HepG2 (cell line): ENCODE data around the gene XXYLT1. TPM values are rescaled to one million over a fixed set of nuclear protein-coding genes. Genes with fewer than 3 reads are reported as not detected.
A peak's percentile ranks its signal among the peaks of the same experiment; 100 is the strongest.

Source experiments
- ATAC-seq: fragments of 200-7000 bp; cut with Tn5 transposase; 3 replicates; pipeline ENCODE4 v1.9.1; 2020; ENCODE audit warnings: mild to moderate bottlenecking, moderate library complexity
- BruUV-seq: library from RNA; stranded (reverse); fragments of 400-500 nt; replicated peaks from 2 replicates; lab custom pipeline; 2021; lab: Mats Ljungman, UMichigan
- CTCF ChIA-PET: fragments of 300-600 bp; formaldehyde crosslinking; extraction: SDS; loops from one replicate; lab custom pipeline; 2021; ENCODE audit warnings: low total read pairs, inconsistent platforms, low intra/inter-chr PET ratio; lab: Yijun Ruan, JAX
- POLR2A ChIA-PET: fragments of 350-600 bp; sonication (Branson Sonifier 250); formaldehyde crosslinking; loops from one replicate; lab custom pipeline; 2020; ENCODE audit warnings: antibody characterized with exemption, inconsistent platforms; lab: Yijun Ruan, JAX
- DNase-seq: peaks from one replicate; pipeline ENCODE4 v3.0.0-alpha.2; 2015; ENCODE audit warnings: low spot score
- FAIRE-seq: peaks from 3 replicates; lab custom pipeline; 2011; peaks lifted over from hg19 to GRCh38; lab: Jason Lieb, UNC
- H2AFZ ChIP-seq: one replicate; pipeline ENCODE4 v1.6.1; 2011; ENCODE audit warnings: low read length, inconsistent platforms
- H3K27ac ChIP-seq: fragments of 300-600 bp; 3 replicates; pipeline ENCODE4 v1.8.0; 2011; ENCODE audit warnings: mixed run types, mild to moderate bottlenecking, mixed read lengths, low read length, inconsistent platforms; ENCODE audit not compliant: insufficient read depth; ENCODE audit errors: extremely low read length
- H3K27me3 ChIP-seq, 2 experiments: fragments of 200-600 bp in 1 of 2; 2 replicates in 1 of 2; 3 replicates in 1 of 2; pipeline versions ENCODE4 v1.6.0 to v1.8.0; 2011; ENCODE audit warnings: low read length in 2 of 2, mild to moderate bottlenecking in 2 of 2, moderate library complexity in 2 of 2, inconsistent platforms in 1 of 2; ENCODE audit not compliant: insufficient read depth in 2 of 2, control insufficient read depth in 1 of 2
- H3K36me3 ChIP-seq, 2 experiments: fragments of 200-600 bp in 1 of 2; replicated peaks in 1 of 2; 2 replicates in 1 of 2; 3 replicates in 1 of 2; pipeline versions ENCODE4 v1.5.1 to v1.8.0; 2011; ENCODE audit warnings: low read length in 2 of 2, inconsistent platforms in 1 of 2; ENCODE audit not compliant: insufficient read depth in 2 of 2, control insufficient read depth in 1 of 2
- H3K4me1 ChIP-seq: 2 replicates; pipeline ENCODE4 v1.5.1; 2012; ENCODE audit warnings: low read length, inconsistent platforms; ENCODE audit not compliant: insufficient read depth
- H3K4me2 ChIP-seq: 2 replicates; pipeline ENCODE4 v1.6.0; 2011; ENCODE audit warnings: low read depth, low read length, inconsistent platforms
- H3K4me3 ChIP-seq, 3 experiments: fragments of 200-600 bp in 1 of 3; sonication (generic), shearing (Covaris generic) in 1 of 3; replicated peaks in 1 of 3; 2 replicates each; pipeline ENCODE4 v1.5.1; 2011 to 2016; ENCODE audit warnings: low read length in 3 of 3, inconsistent platforms in 2 of 3, low read depth in 2 of 3, mild to moderate bottlenecking in 2 of 3, control low read depth in 1 of 3, mixed read lengths in 1 of 3; ENCODE audit not compliant: insufficient read depth in 1 of 3
- H3K79me2 ChIP-seq: one replicate; pipeline ENCODE4 v1.6.1; 2011; ENCODE audit warnings: low read length, inconsistent platforms; ENCODE audit not compliant: insufficient read depth
- H3K9ac ChIP-seq: 2 replicates; pipeline ENCODE4 v1.6.0; 2011; ENCODE audit warnings: mild to moderate bottlenecking, low read depth, low read length, inconsistent platforms; ENCODE audit not compliant: insufficient read depth
- H3K9me3 ChIP-seq: 2 replicates; pipeline ENCODE4 v1.5.1; 2012; ENCODE audit warnings: mild to moderate bottlenecking, low read length
- H4K20me1 ChIP-seq: 2 replicates; pipeline ENCODE4 v1.6.0; 2011; ENCODE audit warnings: inconsistent platforms, mild to moderate bottlenecking, low read length, moderate library complexity; ENCODE audit not compliant: insufficient read depth
- ASH2L ChIP-seq: fragments of 300-600, 200-600 bp; sonication (generic); IDR thresholded peaks from 2 replicates; pipeline ENCODE4 v1.7.0; 2017; ENCODE audit warnings: low read depth, mild to moderate bottlenecking, moderate library complexity, mixed read lengths, low read length; ENCODE audit not compliant: insufficient read length
- DNMT3B ChIP-seq: conservative IDR thresholded peaks from 2 replicates; pipeline ENCODE4 v1.6.1; 2016; ENCODE audit warnings: missing biosample characterization, control low read depth
- ELF4 ChIP-seq: sonication (generic); formaldehyde crosslinking; IDR thresholded peaks from 2 replicates; pipeline ENCODE4 v1.5.0; 2020; ENCODE audit warnings: missing genetic modification reagents, mild to moderate bottlenecking, moderate library complexity, borderline replicate concordance
- KDM5B ChIP-seq: sonication (generic); formaldehyde crosslinking; IDR thresholded peaks from 2 replicates; pipeline ENCODE4 v1.4.0; 2020; ENCODE audit warnings: missing genetic modification reagents, mild to moderate bottlenecking, borderline replicate concordance
- NFKB2 ChIP-seq: sonication (generic); formaldehyde crosslinking; IDR thresholded peaks from 2 replicates; pipeline ENCODE4 v1.4.0; 2020; ENCODE audit warnings: missing genetic modification reagents, borderline replicate concordance
- POLR2A ChIP-seq, 2 experiments: IDR thresholded peaks; 2 replicates each; pipeline ENCODE4 v1.6.1; 2011; ENCODE audit warnings: low read depth in 2 of 2, low read length in 2 of 2, mild to moderate bottlenecking in 1 of 2, moderate library complexity in 1 of 2; ENCODE audit not compliant: insufficient read depth in 1 of 2
- RBFOX2 ChIP-seq: fragments of 200-400 bp; formaldehyde crosslinking; IDR thresholded peaks from 2 replicates; pipeline ENCODE4 v1.6.1; 2017; ENCODE audit warnings: low read depth, mild to moderate bottlenecking, low read length
- U2AF1 ChIP-seq: fragments of 200-400 bp; formaldehyde crosslinking; optimal IDR thresholded peaks from 2 replicates; pipeline ENCODE3; 2017; ENCODE audit warnings: mild to moderate bottlenecking, low read depth, low read length
- ZC3H4 ChIP-seq: sonication (generic); formaldehyde crosslinking; IDR thresholded peaks from 2 replicates; pipeline ENCODE4 v1.4.0; 2020; ENCODE audit warnings: missing genetic modification reagents, borderline replicate concordance
- ZFY ChIP-seq: sonication (generic); formaldehyde crosslinking; IDR thresholded peaks from 2 replicates; pipeline ENCODE4 v1.4.0; 2020; ENCODE audit warnings: missing genetic modification reagents
- ZNF138 ChIP-seq: sonication (generic); formaldehyde crosslinking; IDR thresholded peaks from 2 replicates; pipeline ENCODE4 v1.5.0; 2020; ENCODE audit warnings: mild to moderate bottlenecking, low read depth, missing genetic modification reagents
- ZNF230 ChIP-seq: sonication (generic); formaldehyde crosslinking; IDR thresholded peaks from 2 replicates; pipeline ENCODE4 v1.4.0; 2020; ENCODE audit warnings: mild to moderate bottlenecking, missing genetic modification reagents
- ZNF280B ChIP-seq: sonication (generic); formaldehyde crosslinking; IDR thresholded peaks from 2 replicates; pipeline ENCODE4 v1.5.0; 2020; ENCODE audit warnings: missing genetic modification reagents, mild to moderate bottlenecking, borderline replicate concordance
- ZNF430 ChIP-seq: sonication (generic); formaldehyde crosslinking; IDR thresholded peaks from 2 replicates; pipeline ENCODE4 v1.9.0; 2021; ENCODE audit warnings: mild to moderate bottlenecking, missing genetic modification reagents
- ZNF501 ChIP-seq: sonication (generic); formaldehyde crosslinking; IDR thresholded peaks from 2 replicates; pipeline ENCODE4 v1.5.1; 2020; ENCODE audit warnings: mild to moderate bottlenecking, moderate library complexity, missing genetic modification reagents
- ZNF687 ChIP-seq: sonication (generic); formaldehyde crosslinking; IDR thresholded peaks from 2 replicates; pipeline ENCODE4 v1.5.1; 2020; ENCODE audit warnings: mild to moderate bottlenecking, missing genetic modification reagents, moderate library complexity
- ZNF781 ChIP-seq: sonication (generic); formaldehyde crosslinking; IDR thresholded peaks from 2 replicates; pipeline ENCODE4 v1.5.1; 2020; ENCODE audit warnings: borderline replicate concordance, mild to moderate bottlenecking, missing genetic modification reagents; ENCODE audit errors: not compliant biosample characterization
- WGBS: methylation state at CpG from one replicate; pipeline ENCODE4 v1.1.6; 2017; ENCODE audit warnings: low lambda C conversion rate; 5-methylcytosine and 5-hydroxymethylcytosine counted together
- in situ Hi-C: cut with HindIII; loops from 2 replicates; pipeline ENCODE4 v1.10.0; 2017; ENCODE audit warnings: low pct_unique_long_range_greater_than_20kb; ENCODE audit not compliant: extremely low pct_ligation_motif_present
- intact Hi-C: fragments of 100-400 bp; cut with micrococcal nuclease; formaldehyde crosslinking; loops from one replicate; pipeline ENCODE4 v1.10.0; 2022; ENCODE audit not compliant: unreplicated experiment
- polyA plus RNA-seq, 8 experiments: library from polyadenylated mRNA; depleted of rRNA in 3 of 8; stranded (reverse) in 7 of 8; unstranded in 1 of 8; fragments of >200 nt; fragmentation: Illumina TruSeq in 4 of 8; extraction: Trizol in 4 of 8; gene quantifications; 2 replicates each; pipeline versions ENCODE4 v1.2.1 to v1.2.3, GENCODE V29; 2011 to 2016; ENCODE audit warnings: low read depth in 4 of 8, missing spikeins in 1 of 8, mixed read lengths in 1 of 8; ENCODE audit not compliant: insufficient read depth in 1 of 8
- total RNA-seq, 5 experiments: library from RNA; depleted of rRNA; stranded (reverse); fragments of >200 nt; fragmentation: Illumina TruSeq; extraction: Trizol; gene quantifications; 2 replicates each; pipeline ENCODE4 v1.2.3, GENCODE V29; 2016; ENCODE audit warnings: low read depth in 1 of 5

The XXYLT1 gene
- total and polyA plus RNA-seq, 2 of the 13 experiments (the other 11 are each of a cell fraction or from before 2014, with no cell fraction given), result 17.7 to 19.0 TPM

- TF ChIP-seq ZFY (CRISPR knock-in tag) (no peak), ZNF501 (CRISPR knock-in tag) (peak; percentile 37; the same call in 1 of the 2 replicates), ZNF781 (CRISPR knock-in tag) (peak; percentile 10), ZNF430 (CRISPR knock-in tag) (no peak), ZC3H4 (CRISPR knock-in tag) (peak; percentile 97), ELF4 (peak; percentile 36; the same call in 1 of the 2 replicates), ZNF687 (CRISPR knock-in tag) (peak; percentile 2; the same call in 1 of the 2 replicates), KDM5B (CRISPR knock-in tag) (0 out of 2 replicates have a peak, but pooled peaks have one; percentile 24), DNMT3B (CRISPR knock-in tag) (peak; percentile 45; the same call in 1 of the 2 replicates), U2AF1 (no peak), NFKB2 (CRISPR knock-in tag) (0 out of 2 replicates have a peak, but pooled peaks have one; percentile 21), ZNF138 (CRISPR knock-in tag) (no peak), POLR2A (IDR thresholded peaks at IDR 0.05; ENCODE audit: insufficient read depth in 1 of 2, low read depth in 2 of 2, low read length in 2 of 2) (0 out of 4 replicates have a peak, but pooled peaks of 1 of the 2 experiments have one; percentile 7), ZNF230 (no peak), ZNF280B (CRISPR knock-in tag) (no peak), RBFOX2 (peak; percentile 10; the same call in 1 of the 2 replicates), ASH2L (peak; percentile 54)
- peaks cover 92% of the 10 kb centered on the region for H3K4me1 ChIP-seq
- H4K20me1 ChIP-seq, result no peaks in the 10 kb centered on the region
- peak overlapping the region in 2 of 3 experiments; percentile 21 to 51; a peak in 4 of 6 replicates for H3K4me3 ChIP-seq
- peaks cover 3% of the 10 kb centered on the region for H3K79me2 ChIP-seq
- peak overlapping the region; percentile 100 for H3K27ac ChIP-seq
- CTCF ChIA-PET, result interaction anchor here (1.2 kb wide), 1 partner anchor 95 kb away, joined by 3 read pairs; no protein-coding TSS in a partner anchor
- no peaks in the 10 kb centered on the region for H3K36me3 ChIP-seq
- no peak for FAIRE-seq
- POLR2A ChIA-PET, result interaction anchor here (0.7 to 1.0 kb wide), 4 partner anchors 10 to 493 kb away, joined by 3 to 5 read pairs (median 3); partner anchors contain the start of gene LSG1
- in situ Hi-C loops (no loop called here), intact Hi-C loops (loop anchor here (2.0 to 5.0 kb wide), 3 partner anchors 34 to 483 kb away; no protein-coding TSS in a partner anchor)
- H2AFZ ChIP-seq, result no peak overlapping the region
- DNase-seq, result no peak
- no peaks in the 10 kb centered on the region for H3K27me3 ChIP-seq
- WGBS, result 11% methylated on average over 4 of the region's 7 CpGs
- peak overlapping the region; percentile 85 for H3K9ac ChIP-seq
- H3K9me3 ChIP-seq, result no peaks in the 10 kb centered on the region
- H3K4me2 ChIP-seq, result peak overlapping the region; percentile 77
- ATAC-seq, result peak; percentile 2
- BruUV-seq, result TSS peak; percentile 95
Observed at GRCh38 chr3:195165265-195165609, 105.7 kb downstream of the XXYLT1 start.
